Measurements from ENCODE around the gene MTMR3. TPM values are rescaled to one million over a fixed set of nuclear protein-coding genes. Genes with fewer than 3 reads are reported as not detected.
"Not testable (repeated sequence)": the region's sequence is repeated elsewhere in the genome, so short reads cannot be mapped to it uniquely, and the experiment has no call there.

Gene MTMR3
- total and polyA plus RNA-seq, 2 of the 8 experiments (the other 6 are each of a cell fraction or from before 2014, with no cell fraction given) = 16.9 to 18.5 TPM

- H3K4ac ChIP-seq (replicated peaks; ENCODE audit: insufficient read length, low read depth, low read length); H3K4me2 ChIP-seq (ENCODE audit: insufficient read depth in 1 of 2, low read depth in 2 of 2, low read length in 2 of 2); H2AFZ ChIP-seq (ENCODE audit: low read length); H3K14ac ChIP-seq (ENCODE audit: insufficient read length); H3K79me2 ChIP-seq (ENCODE audit: control insufficient read depth in 1 of 2, insufficient read depth in 2 of 2, low read length in 2 of 2); H2BK15ac ChIP-seq (ENCODE audit: low read length); H4K91ac ChIP-seq (replicated peaks; ENCODE audit: insufficient read length, low read length); H2BK20ac ChIP-seq (ENCODE audit: low read length); H3K27ac ChIP-seq (ENCODE audit: low read depth, low read length); H3K56ac ChIP-seq (replicated peaks; ENCODE audit: insufficient read length, low read depth, low read length); H3K18ac ChIP-seq (ENCODE audit: extremely low read depth, low read length); H3K23ac ChIP-seq (ENCODE audit: insufficient read length); POLR2A ChIA-PET (ENCODE audit: partially characterized antibody); H3K79me1 ChIP-seq (ENCODE audit: low read depth, low read length); H3K4me3 ChIP-seq (ENCODE audit: extremely low read depth in 1 of 4, insufficient read depth in 2 of 4, low read depth in 3 of 4, low read length in 4 of 4); H4K20me1 ChIP-seq (replicated peaks in 1 of 2; ENCODE audit: control insufficient read depth in 1 of 2, insufficient read depth in 2 of 2, low read length in 2 of 2); CTCF ChIA-PET (ENCODE audit: partially characterized antibody); H3K23me2 ChIP-seq (ENCODE audit: low read depth, low read length); H4K5ac ChIP-seq (ENCODE audit: insufficient read length, low read depth, low read length); FAIRE-seq; H4K8ac ChIP-seq (ENCODE audit: extremely low read depth, insufficient read depth, low read length); H3K4me1 ChIP-seq (replicated peaks in 1 of 4; ENCODE audit: control insufficient read depth in 3 of 4, insufficient read depth in 4 of 4, low read length in 3 of 4); H3K9ac ChIP-seq (replicated peaks in 1 of 4; ENCODE audit: extremely low read depth in 1 of 4, low read depth in 3 of 4, low read length in 3 of 4); H3K9me3 ChIP-seq (ENCODE audit: insufficient read depth in 2 of 2, low read depth in 1 of 2, low read length in 1 of 2); H3K27me3 ChIP-seq (replicated peaks in 1 of 4; ENCODE audit: control insufficient read depth in 3 of 4, extremely low read depth in 1 of 4, insufficient read depth in 3 of 4, low read length in 3 of 4); H2AK5ac ChIP-seq (ENCODE audit: low read depth, low read length); H2BK5ac ChIP-seq (ENCODE audit: low read depth, low read length); H3K36me3 ChIP-seq (ENCODE audit: control insufficient read depth in 2 of 4, insufficient read depth in 4 of 4, low read length in 3 of 4); H2BK120ac ChIP-seq (replicated peaks; ENCODE audit: low read depth, low read length); H2BK12ac ChIP-seq (ENCODE audit: low read depth, low read length); DNase-seq (ENCODE audit: low read depth in 1 of 2, low spot score in 2 of 2): not testable (repeated sequence)
- 91% methylated on average over 1 of the region's 22 CpGs; no CpG with 5 or more reads in 1 of the 2 experiments for WGBS, 2 experiments (ENCODE audit: extremely low coverage in 1 of 2, insufficient coverage in 1 of 2, insufficient read length in 1 of 2, insufficient replicate concordance in 2 of 2, low coverage in 1 of 2, low lambda C conversion rate in 2 of 2, missing lambda C conversion rate in 1 of 2)
Observed at GRCh38 chr22:30059346-30060020, 176.5 kb downstream of the MTMR3 start.

GRCh38 chr22:30061094-30061493 lies 178.1 kb downstream of the MTMR3 start:
- H3K79me1 ChIP-seq (ENCODE audit: low read depth, low read length); H2BK15ac ChIP-seq (ENCODE audit: low read length); H3K9me3 ChIP-seq (ENCODE audit: insufficient read depth in 2 of 2, low read depth in 1 of 2, low read length in 1 of 2); H4K91ac ChIP-seq (replicated peaks; ENCODE audit: insufficient read length, low read length); H3K18ac ChIP-seq (ENCODE audit: extremely low read depth, low read length); POLR2A ChIA-PET (ENCODE audit: partially characterized antibody); H3K27ac ChIP-seq (ENCODE audit: low read depth, low read length); H2AFZ ChIP-seq (ENCODE audit: low read length); H3K27me3 ChIP-seq (replicated peaks in 1 of 4; ENCODE audit: control insufficient read depth in 3 of 4, extremely low read depth in 1 of 4, insufficient read depth in 3 of 4, low read length in 3 of 4); DNase-seq (ENCODE audit: low read depth in 1 of 2, low spot score in 2 of 2); H3K23ac ChIP-seq (ENCODE audit: insufficient read length); H4K20me1 ChIP-seq (replicated peaks in 1 of 2; ENCODE audit: control insufficient read depth in 1 of 2, insufficient read depth in 2 of 2, low read length in 2 of 2); H3K23me2 ChIP-seq (ENCODE audit: low read depth, low read length); H2BK120ac ChIP-seq (replicated peaks; ENCODE audit: low read depth, low read length); H2AK5ac ChIP-seq (ENCODE audit: low read depth, low read length); H3K36me3 ChIP-seq (ENCODE audit: control insufficient read depth in 2 of 4, insufficient read depth in 4 of 4, low read length in 3 of 4); H3K79me2 ChIP-seq (ENCODE audit: control insufficient read depth in 1 of 2, insufficient read depth in 2 of 2, low read length in 2 of 2); H3K9ac ChIP-seq (replicated peaks in 1 of 4; ENCODE audit: extremely low read depth in 1 of 4, low read depth in 3 of 4, low read length in 3 of 4); H4K8ac ChIP-seq (ENCODE audit: extremely low read depth, insufficient read depth, low read length); CTCF ChIA-PET (ENCODE audit: partially characterized antibody); H3K4me3 ChIP-seq (ENCODE audit: extremely low read depth in 1 of 4, insufficient read depth in 2 of 4, low read depth in 3 of 4, low read length in 4 of 4); H3K14ac ChIP-seq (ENCODE audit: insufficient read length); H4K5ac ChIP-seq (ENCODE audit: insufficient read length, low read depth, low read length); H3K4ac ChIP-seq (replicated peaks; ENCODE audit: insufficient read length, low read depth, low read length); H2BK12ac ChIP-seq (ENCODE audit: low read depth, low read length); H3K4me1 ChIP-seq (replicated peaks in 1 of 4; ENCODE audit: control insufficient read depth in 3 of 4, insufficient read depth in 4 of 4, low read length in 3 of 4); FAIRE-seq; H3K56ac ChIP-seq (replicated peaks; ENCODE audit: insufficient read length, low read depth, low read length); H2BK5ac ChIP-seq (ENCODE audit: low read depth, low read length); H3K4me2 ChIP-seq (ENCODE audit: insufficient read depth in 1 of 2, low read depth in 2 of 2, low read length in 2 of 2); H2BK20ac ChIP-seq (ENCODE audit: low read length): not testable (repeated sequence)
- WGBS, 2 experiments (ENCODE audit: extremely low coverage in 1 of 2, insufficient coverage in 1 of 2, insufficient read length in 1 of 2, insufficient replicate concordance in 2 of 2, low coverage in 1 of 2, low lambda C conversion rate in 2 of 2, missing lambda C conversion rate in 1 of 2) = 96% methylated on average over 6 of the region's 6 CpGs; no CpG with 5 or more reads in 1 of the 2 experiments
